NK-92 (cell line): ENCODE results near the gene HIP1R.

Source experiments
- DNase-seq: peaks from one replicate; lab custom pipeline; 2025; ENCODE audit not compliant: unreplicated experiment; lab: John Stamatoyannopoulos, UW

HIP1R gene

DNA sequence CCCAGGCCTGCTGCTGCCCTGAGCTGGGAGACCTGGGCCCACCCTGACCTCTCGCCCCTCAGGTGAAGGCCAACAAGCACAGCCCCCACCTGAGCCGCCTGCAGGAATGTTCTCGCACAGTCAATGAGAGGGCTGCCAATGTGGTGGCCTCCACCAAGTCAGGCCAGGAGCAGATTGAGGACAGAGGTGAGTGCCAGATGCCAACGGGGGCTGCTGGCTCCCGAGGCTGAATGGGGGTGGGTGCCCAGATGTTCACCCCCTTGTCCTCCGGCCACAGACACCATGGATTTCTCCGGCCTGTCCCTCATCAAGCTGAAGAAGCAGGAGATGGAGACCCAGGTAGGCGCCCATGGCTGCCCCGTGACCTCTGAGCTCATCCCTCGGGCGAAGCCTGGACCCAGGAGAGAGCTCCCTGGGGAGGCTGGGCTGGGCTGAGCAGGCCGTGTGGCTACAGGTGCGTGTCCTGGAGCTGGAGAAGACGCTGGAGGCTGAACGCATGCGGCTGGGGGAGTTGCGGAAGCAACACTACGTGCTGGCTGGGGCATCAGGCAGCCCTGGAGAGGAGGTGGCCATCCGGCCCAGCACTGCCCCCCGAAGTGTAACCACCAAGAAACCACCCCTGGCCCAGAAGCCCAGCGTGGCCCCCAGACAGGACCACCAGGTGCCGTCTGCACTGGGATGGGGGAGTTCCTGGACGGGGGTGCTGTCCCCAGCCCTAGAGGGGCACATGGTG, 25.8 kb downstream of the HIP1R start:
- DNase-seq: no peak

DNA sequence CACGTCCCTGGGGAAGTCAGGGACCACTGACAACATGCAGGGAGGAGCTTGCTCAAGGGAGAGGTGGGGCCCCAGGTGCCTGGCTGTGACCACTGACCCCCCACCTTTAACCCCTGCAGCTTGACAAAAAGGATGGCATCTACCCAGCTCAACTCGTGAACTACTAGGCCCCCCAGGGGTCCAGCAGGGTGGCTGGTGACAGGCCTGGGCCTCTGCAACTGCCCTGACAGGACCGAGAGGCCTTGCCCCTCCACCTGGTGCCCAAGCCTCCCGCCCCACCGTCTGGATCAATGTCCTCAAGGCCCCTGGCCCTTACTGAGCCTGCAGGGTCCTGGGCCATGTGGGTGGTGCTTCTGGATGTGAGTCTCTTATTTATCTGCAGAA, 26.3 kb downstream of the HIP1R start:
- no peak for DNase-seq

DNA sequence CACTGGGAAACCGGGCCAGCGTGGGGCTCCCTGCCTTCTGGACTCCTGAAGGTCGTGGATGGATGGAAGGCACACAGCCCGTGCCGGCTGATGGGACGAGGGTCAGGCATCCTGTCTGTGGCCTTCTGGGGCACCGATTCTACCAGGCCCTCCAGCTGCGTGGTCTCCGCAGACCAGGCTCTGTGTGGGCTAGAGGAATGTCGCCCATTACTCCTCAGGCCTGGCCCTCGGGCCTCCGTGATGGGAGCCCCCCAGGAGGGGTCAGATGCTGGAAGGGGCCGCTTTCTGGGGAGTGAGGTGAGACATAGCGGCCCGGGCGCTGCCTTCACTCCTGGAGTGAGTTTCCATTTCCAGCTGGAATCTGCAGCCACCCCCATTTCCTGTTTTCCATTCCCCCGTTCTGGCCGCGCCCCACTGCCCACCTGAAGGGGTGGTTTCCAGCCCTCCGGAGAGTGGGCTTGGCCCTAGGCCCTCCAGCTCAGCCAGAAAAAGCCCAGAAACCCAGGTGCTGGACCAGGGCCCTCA, 26.9 kb downstream of the HIP1R start:
- DNase-seq: no peak

DNA sequence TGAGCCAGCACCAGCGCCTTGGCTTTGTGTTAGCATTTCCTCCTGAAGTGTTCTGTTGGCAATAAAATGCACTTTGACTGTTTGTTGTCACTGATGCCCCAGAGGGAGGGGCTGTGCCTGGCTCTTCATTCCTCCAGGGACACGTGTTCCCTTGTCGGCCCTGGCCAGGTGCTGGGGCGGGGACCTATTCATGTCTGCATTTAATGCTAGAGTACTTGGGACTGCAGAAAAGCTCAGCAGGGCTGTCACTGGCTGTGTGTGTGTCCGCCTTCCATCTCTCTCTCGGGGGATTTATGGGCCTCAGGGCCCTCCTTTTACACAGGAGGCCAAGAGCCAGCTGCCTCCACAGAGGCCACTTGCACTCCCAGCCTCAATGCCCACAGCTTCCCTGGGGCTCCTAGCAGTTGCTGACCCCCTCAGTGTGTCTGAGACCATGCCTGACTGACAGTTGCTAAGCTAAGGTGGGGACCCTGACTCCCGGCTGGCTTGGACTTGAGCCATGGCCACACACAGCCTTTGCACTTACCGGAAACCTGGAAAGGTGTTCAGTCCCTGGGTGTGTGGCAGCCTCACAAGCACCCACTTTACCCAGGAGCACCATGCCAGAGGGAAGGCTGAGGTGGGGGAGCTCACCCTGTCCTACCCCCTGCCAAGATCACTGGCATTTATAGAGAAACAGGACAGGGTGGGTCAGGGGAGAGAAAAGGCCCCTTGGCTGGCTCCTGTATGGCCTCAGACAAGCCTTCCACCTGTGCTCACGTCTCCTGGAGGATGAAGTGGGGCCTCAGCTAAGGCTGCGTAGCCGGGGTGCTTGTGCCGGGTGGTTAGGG, 27.8 kb downstream of the HIP1R start:
- no peak for DNase-seq

DNA sequence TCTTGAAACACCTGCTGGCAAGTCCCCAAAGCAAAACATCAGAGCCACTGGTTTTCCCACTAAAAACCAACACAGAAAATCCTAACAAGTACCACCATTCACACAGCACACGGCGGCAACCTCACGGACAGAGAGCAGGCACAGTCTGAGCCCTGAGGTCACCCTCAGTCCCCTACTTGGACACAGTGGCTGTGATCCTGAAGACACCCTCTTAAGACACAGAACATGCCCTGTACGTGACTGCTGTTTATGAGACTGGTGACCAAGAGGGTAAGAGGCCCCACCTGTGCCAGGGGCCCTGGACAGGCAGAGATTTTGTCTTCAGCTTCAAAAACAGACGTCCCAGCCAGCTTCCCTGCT, 29.6 kb downstream of the HIP1R start:
- no peak for DNase-seq

DNA sequence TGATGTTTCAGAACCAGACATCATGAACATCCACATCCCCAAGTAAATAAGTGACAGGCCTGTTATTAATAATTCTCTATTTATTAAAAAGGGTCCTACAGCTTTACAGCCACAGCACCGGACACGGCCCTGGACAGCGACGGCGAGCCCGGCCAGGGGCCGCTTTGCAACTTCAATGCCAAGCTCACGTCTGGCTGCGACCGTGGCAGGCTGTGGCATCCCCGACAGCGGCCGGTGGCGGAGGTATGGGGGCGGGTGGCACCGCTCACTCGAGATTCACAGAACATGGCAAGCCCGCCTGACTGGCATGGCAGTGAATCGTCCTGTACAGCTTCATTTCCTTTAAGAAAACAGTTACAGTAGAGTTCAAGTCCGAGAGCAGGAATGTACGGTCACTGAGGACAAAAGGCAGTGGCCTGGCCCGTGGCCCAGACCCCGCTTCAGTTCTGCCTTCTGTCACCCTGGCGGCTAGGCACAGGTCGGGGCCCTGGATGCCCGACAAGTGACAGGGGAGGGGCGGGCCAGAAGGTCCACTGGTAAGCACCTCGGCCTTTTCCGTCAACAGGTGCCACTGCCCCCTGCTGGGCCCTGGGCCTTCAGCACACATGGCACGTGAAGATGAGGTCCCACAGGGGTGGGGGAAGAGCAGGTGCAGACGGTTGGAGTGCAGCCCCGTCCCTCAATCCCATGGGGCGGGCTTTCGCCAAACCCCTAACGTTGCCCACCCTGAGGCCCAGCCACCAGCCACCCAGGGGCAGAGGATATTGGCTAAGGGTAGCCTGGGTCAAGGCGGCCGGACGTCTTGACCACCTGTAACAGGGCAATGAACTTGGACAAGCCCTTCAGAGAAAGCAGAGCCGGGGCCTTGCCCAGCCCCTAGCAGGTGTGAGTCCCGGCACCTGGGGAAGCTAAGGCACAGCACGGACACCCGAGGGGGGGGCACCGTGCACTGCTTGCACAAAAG, 30.3 kb downstream of the HIP1R start:
- DNase-seq: no peak

DNA sequence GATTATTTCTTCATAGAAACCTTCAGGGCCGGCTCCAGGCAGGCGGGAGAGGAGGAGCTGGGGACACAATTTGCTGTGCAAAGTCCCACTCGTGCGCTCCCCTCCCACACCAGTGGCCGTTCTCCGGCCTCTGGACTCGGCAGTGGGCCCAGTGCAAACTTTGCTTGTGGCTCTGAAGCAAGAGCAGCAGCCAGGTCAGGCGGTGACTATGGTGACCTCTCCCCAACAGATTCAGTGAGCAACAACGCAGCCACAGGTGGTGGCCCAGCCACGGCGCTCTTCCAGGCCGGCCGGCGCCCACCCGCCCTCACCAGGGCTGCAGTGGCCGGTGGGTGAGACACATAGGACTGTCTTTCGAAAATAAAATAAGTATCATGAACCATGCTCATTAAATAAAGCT, 31.1 kb downstream of the HIP1R start:
- DNase-seq: no peak

DNA sequence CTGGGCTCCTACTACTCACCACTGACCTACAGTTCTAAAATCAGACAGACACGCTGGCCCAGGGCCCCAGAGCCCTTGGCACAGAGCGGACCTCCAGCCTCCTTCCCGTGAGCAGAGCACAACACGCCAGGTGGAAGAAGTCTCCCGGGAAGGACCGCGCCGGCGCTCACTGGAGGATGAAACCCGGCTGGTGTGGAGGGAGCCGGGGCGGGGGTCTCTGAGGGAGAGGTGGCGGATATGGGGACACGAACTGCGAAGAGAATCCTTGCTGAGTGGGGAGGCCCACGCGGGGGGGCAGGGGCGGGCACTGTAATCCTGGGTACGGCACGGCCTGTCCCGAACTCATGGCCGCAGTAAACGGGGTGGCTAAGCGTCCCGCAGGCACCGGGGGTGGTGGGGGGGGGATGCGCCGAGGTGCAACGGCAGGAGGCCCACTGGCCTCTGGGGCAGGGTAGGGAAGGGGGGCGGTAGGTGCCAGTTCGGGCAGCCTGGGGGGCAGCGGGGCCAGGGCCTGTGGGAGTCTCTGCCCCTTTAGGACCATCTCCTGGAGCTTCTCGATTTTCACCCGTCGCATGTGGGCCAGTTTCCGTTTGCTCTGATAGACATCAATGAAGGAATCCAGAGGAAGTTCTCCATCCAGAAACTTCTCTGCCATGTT, 31.8 kb downstream of the HIP1R start:
- no peak for DNase-seq

DNA sequence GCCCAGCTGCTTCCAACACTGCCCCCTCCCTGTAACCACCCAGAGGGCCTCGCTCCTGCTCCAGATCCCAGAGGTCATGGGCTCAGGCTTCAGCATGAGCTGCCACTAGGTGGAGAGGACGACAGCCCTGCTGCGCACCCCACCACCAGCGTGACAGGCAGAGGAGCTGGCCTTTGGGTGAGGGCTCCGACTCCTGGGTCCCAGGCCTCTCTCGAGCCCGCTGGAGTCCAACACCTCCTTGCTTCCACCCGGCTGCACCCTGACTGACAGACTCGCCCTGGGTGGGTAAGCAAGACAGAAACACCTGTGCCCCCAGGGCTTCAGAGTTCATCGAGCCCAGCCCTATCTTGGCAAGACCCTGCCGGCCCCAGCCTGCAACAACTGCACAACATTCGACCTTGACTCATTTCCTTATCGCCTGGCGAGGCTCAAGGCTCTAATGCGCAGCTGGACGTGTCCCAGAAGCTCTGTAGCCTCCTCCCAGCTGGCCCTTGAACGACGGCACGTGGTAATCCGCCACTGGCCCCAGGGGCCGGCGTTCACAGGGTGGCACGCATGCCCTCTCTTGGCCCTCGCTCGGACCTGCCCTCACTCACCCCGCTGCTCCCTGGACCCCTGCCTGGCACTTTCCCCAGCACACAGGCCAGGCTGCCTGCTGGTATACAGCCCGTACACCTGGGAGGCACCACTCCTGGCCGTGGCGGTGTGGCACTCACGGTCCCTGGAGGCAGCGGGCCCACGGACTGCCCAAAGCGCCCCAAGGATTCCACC, 32.6 kb downstream of the HIP1R start:
- DNase-seq: no peak

DNA sequence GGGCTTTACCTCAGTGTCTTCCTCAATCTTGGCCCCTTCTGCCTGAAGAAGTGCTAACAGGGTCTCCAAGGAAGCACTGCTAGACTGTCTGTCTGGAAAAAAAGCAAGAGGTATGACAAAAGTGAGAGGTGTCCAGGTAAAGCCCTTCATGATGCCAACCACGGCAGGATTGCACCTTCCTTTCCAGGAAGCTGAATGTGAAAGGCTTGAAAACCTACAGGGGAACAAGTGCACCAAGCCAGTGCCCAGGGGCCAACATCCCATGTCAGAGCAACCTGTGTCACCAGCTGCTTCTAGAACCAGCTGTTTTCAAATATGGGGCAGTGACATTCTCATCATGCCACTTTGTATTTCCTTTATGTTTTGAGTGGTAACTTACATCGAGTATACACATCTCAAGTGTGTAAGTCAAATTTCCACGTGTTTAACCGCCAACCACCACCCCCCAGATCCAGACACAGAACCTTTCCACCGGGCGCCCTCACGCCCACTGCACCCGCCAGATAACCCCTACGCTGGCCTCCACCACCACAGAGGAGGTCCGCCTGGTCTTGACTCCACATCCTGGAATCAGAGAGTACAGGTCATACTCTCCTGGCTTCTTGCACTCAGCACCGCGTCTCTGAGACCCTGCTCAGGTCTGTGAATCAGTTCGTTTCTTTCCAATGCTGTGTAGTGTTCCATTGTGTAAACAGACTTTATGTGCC, 33.4 kb downstream of the HIP1R start:
- no peak for DNase-seq

DNA sequence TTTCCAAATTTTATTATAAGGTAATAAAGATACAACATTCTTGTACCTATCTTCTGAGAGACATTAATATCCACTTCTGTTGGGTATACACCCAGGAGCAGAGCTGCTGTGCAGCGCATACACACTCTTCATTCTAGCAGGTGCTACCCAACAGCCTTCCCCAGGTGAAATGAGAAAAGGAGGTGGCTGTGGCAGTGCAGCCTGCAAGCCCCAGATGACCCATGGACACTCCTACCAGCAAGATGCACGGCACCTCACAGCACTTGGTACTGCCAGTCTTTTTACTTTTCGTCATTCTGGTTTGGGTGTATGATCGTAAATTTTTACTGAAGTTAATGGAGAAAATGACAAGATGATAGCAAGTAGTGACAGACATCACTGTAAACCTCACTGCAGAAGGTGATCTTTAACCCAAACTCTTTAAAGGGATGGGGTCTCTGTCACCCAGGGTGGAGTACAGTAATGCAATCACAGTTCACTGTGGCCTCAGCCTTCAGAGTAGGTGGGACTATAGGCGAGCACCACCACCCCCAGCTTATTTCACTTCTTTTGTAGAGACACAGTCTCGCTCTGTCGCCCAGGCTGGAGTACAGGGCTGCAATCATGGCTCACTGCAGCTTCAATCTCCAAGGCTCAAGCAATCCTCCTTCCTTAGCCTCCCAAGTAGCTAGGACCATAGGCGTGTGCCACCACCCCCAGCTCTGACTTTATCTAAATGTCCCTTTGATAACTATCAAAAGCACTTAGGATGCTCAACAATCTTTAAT, 34.1 kb downstream of the HIP1R start:
- DNase-seq: no peak

DNA sequence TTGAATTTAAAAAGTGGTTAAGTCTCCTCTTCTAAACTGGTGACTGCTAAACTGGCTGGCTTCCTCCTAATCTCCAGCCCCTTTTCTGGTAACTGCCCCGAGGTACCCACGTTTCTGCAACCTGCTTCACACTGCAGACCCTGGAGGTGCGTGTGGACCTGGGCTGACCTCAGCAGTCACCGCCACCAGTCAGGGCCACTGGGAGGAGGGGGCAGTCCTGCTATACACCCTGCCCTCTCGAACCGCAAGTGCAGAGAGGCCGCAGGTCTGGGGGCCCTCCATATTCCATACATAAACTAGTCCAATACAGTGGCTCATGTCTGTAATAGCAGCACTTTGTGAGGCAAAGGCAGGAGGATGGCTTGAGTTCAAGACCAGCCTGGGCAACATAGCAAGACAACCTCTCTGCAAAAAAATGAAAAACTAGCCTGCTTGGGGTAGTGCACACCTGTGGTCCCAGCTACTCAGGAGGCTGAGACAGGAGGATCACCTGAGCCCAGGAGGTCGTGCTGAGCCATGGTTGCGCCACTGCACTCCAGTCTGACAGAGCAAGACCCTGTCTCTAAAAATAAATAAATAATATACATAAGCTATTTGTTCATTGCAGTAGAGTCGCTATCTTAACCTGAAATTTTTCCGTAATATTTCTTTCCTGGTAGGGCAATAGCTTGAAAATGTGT, 35.0 kb downstream of the HIP1R start:
- no peak for DNase-seq

DNA sequence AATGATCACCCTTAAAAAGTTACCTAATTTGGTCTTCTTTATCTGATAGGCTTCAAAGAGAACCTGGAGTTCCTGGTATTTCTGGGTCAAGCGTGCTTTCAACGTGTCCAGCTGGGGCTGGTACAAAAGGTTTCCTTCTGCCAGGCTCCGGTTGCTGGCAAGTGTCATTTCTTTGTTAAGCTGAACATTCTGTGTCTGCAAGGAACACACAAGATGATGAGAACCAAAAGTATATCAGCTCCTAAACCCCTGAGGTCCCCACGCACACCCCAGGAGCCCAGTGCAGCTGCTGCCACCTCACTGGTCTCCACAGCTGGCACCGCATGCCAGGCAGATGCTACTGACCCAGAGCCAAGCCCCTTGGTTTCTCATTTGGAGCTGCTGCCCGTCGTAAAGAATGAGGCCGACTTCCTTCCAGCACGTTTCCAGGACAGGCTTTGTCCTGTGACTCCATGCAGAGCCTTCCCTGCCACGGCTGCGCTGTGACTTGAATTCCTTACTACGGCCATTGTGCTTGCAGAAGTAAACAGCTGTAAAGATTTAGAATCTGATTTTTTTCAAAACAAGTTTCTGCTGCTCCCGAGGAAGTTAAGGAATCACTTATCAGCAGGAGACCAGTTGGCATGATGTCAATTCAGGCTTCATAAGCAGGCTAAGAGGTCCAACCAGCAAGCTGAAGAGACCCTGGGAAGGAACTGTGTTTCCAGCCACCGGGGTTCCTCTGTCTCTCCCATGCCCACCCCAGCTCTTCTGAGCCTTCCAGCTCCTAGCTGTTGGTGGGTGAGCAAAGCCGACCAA, 35.8 kb downstream of the HIP1R start:
- no peak for DNase-seq

DNA sequence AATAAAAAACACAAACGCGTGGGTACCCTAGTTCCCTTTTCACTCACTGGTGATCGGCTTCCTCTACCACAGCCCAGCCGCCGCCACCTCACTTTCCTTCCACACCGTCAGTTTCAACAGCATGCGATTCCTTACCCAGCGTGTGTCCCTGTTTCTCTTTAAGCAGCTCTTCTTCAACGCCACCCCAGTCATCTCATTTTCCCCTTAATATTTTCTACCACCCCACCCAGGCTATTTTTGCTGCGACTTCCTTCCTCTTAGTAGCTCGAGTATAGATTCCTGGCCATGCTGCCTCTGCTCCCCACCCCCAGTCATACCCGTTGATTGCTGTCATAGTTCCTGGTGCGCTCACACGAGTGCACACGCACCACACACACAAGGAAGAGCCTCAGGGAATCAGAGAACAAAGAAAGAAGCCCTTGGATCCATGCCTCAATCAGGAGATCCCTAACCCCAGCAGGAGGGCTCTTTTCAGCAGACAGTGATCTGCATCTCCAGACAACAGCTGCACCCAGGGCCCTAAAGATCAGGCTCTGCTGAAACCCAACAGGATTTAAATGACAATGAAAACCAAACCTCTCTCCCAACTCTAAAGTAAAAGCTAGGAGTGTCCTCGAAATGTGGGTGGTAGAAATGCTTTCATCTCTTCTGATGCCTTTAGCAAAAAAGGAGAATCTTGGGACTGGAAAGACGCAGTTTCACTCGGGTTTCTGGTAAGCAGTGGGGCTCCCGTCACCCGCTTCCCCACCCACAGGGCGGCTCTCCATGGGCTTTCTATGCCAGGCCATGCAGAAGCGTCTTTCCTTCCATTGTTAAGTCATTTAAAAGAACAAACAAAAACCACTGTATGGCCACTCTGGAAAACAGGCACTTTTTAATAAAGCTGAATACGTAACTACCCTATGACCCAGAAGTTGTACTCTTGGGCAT, 36.9 kb downstream of the HIP1R start:
- no peak for DNase-seq

DNA sequence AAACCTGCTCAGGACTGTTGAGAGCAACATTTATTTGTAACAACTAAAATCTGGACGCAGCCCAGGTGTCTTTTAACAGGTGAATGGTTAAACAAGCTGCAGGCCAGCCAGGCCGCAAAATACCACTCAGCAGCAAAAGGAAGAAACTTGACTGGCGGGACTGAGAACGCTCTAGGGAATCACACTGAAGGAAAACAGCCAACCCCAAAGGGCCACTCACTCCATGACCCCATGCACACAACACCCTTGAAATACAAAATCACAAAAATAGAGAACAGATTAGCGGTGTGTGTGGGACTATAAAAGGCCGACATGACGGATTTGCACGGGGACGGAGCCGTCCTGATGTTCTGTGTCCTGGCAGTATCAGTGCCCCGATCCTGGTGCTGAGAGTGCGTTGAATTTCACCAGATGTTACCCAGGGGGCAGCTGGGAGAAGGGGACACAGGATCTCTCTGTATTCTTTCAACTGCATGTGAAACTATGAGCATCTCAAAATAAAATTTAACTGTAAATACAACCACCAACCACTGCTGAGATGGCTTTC, 37.6 kb downstream of the HIP1R start:
- no peak for DNase-seq

DNA sequence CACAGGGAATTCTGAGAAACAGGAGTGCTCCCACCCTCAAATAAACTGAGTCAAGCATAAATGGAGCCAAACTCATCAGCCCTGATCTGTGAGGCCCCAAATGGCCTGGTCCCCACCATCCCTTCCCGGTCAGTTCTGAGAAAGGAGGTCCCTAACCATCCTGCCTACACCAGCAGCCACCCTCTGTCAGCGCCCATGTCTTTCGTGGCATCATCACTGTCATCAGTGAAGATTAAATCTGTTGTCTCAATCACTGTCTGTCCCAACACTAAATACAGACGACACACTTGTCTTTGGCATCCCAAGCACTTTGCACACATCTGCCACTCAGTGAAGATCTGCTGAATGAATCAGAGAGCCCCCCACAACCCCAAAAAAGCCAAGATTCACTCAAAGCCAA, 38.3 kb downstream of the HIP1R start:
- DNase-seq: no peak
